Esophagus muscularis mucosa (tissue), 4 donors: ENCODE measurements around the gene APLP2. TPM values are rescaled to one million over a fixed set of nuclear protein-coding genes. Genes with fewer than 3 reads are reported as not detected.

Experiments
- DNase-seq: peaks from one replicate; pipeline ENCODE4 v3.0.0-alpha.2; 2017; ENCODE audit errors: extremely low spot score
- H3K27ac ChIP-seq, 4 donors: fragments of 200-600 bp; sonication (generic); replicated peaks in 1 of 4; 1 replicate in 3 of 4; 2 replicates in 1 of 4; pipeline ENCODE4 v1.5.1; 2016 to 2019; ENCODE audit warnings: mild to moderate bottlenecking in 1 of 4
- H3K27me3 ChIP-seq, 4 donors: fragments of 200-600 bp; sonication (generic); one replicate each; pipeline versions ENCODE4 v1.5.1 to v1.6.0; 2016 to 2019
- H3K36me3 ChIP-seq, 4 donors: fragments of 200-600 bp; sonication (generic); one replicate each; pipeline ENCODE4 v1.5.1; 2016 to 2019
- H3K4me1 ChIP-seq, 4 donors: fragments of 200-600 bp; sonication (generic); one replicate each; pipeline ENCODE4 v1.5.1; 2016 to 2019
- H3K4me3 ChIP-seq, 4 donors: fragments of 200-600 bp; sonication (generic); 1 replicate in 2 of 4; 2 replicates in 2 of 4; pipeline ENCODE4 v1.5.1; 2016 to 2019; ENCODE audit warnings: mild to moderate bottlenecking in 4 of 4, moderate library complexity in 1 of 4
- H3K9me3 ChIP-seq, 4 donors: fragments of 200-600 bp; sonication (generic); 1 replicate in 3 of 4; 2 replicates in 1 of 4; pipeline ENCODE4 v1.5.1; 2016 to 2019
- CTCF ChIP-seq, 3 experiments: fragments of 200-600 bp in 2 of 3; fragments of 450-650 bp in 1 of 3; sonication (generic) in 2 of 3; IDR thresholded peaks; one replicate each; pipeline ENCODE4 v1.5.1; 2017 to 2019; ENCODE audit warnings: antibody characterized with exemption in 3 of 3, mild to moderate bottlenecking in 2 of 3, moderate library complexity in 1 of 3
- EP300 ChIP-seq: sonication (generic); formaldehyde crosslinking; IDR thresholded peaks from one replicate; pipeline ENCODE4 v1.6.1; 2017; ENCODE audit warnings: antibody characterized with exemption
- POLR2A ChIP-seq: fragments of 450-650 bp; IDR thresholded peaks from one replicate; pipeline ENCODE4 v1.6.1; 2017; ENCODE audit warnings: antibody characterized with exemption, moderate library complexity, mild to moderate bottlenecking, low read depth
- POLR2AphosphoS5 ChIP-seq, 2 donors: sonication (generic); formaldehyde crosslinking; IDR thresholded peaks; one replicate each; pipeline ENCODE4 v1.6.1; 2017; ENCODE audit warnings: antibody characterized with exemption in 2 of 2
- WGBS: methylation state at CpG from one replicate; pipeline ENCODE4 v1.1.5; 2018; 5-methylcytosine and 5-hydroxymethylcytosine counted together
- intact Hi-C: fragments of 100-400 bp; cut with DNase I; formaldehyde crosslinking; loops from one replicate; pipeline ENCODE4 v1.15.1; 2023
- total RNA-seq, 4 donors: library from RNA; depleted of rRNA; stranded (reverse); fragments of >200 nt; gene quantifications; one replicate each; pipeline versions ENCODE4 v1.1.0 to v1.2.1, GENCODE V29; 2016

Gene APLP2
- total RNA-seq, 4 donors from 2014 or later: 311 to 479 (median 410) TPM

DNA sequence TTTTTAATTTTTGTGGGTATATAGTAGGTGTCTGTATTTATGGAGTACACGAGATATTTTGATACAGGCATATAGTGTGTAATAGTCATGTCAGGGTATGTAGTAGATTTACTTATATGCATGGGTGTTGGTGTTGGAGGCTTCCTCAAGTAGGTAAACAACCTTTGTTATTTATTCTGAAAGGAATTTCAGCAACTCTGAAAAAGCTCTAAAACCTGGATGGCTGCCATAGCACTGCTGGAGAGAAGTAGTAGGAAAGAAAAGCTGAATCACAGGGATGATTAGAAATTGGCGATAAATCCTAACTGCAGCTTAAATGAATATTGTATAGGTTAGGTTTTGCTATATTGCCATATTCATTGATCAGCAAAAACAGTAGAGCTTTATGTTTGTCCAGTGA is 45.5 kb downstream of the APLP2 start:
- no peak for TF ChIP-seq POLR2AphosphoS5 (IDR thresholded peaks at IDR 0.05)
- TF ChIP-seq EP300: no peak
- no peak for TF ChIP-seq POLR2A
- no peak for TF ChIP-seq CTCF (IDR thresholded peaks at IDR 0.05)
- WGBS: 61% methylated on average over 2 of the region's 2 CpGs
- intact Hi-C loops: no loop called here
- Histone ChIP-seq H3K27me3 (no peaks in the 10 kb centered on the region), H3K36me3 (peaks cover 11 to 36% (median 23%) of the 10 kb centered on the region in 4 donors), H3K9me3 (no peaks in the 10 kb centered on the region), H3K4me3 (no peak overlapping the region), H3K4me1 (peaks cover 13 to 30% (median 19%) of the 10 kb centered on the region in 4 donors), H3K27ac (no peak overlapping the region)
- no peak for DNase-seq

GRCh38 chr11:130118165-130118564 is 48.5 kb downstream of the APLP2 start:
- intact Hi-C loops: no loop called here
- DNase-seq: no peak
- Histone ChIP-seq H3K4me1 (peaks cover 21 to 46% (median 30%) of the 10 kb centered on the region in 4 donors), H3K36me3 (peaks cover 9 to 29% (median 14%) of the 10 kb centered on the region in 4 donors), H3K27ac (no peak overlapping the region), H3K4me3 (no peak overlapping the region), H3K27me3 (no peaks in the 10 kb centered on the region), H3K9me3 (no peaks in the 10 kb centered on the region)
- no peak for TF ChIP-seq CTCF (IDR thresholded peaks at IDR 0.05)
- WGBS: 92% methylated on average over 2 of the region's 2 CpGs

DNA sequence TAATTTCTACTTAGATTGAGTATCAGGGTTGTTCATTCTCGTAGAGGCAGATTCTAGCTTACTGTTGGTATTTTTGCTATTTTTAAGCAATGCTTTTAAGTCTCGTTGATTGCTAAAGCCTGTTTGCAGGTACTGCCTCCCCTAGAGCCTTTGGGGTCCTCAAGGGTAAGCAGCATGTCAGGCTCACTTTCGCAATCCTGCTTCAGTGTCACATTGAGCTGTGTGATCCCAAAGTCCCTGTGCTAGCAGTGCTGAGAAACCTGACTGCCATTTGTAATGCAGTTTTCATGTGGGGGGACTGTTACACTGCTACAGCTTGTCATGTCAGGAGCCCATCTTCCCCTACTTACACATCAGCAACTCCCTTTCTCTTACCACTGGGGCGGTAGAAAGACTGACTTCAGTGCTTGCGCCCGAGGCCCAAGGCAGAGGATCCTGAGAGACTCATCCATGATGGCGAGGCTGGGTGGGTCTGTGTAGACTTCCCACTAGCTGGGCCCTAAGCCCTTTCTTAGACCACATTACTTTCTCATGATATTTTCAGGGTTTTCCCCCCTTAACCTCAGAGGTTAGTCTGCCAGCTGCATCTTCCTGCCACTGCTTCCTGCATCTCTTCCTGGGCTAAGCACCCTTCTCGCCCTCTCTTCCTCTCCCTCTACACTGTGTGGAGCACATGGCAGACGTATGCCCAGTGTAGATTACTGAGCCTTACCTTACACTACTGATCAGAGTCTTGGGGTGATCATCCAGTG is 49.1 kb downstream of the APLP2 start:
- H3K27me3 ChIP-seq: no peaks in the 10 kb centered on the region
- no peaks in the 10 kb centered on the region for H3K9me3 ChIP-seq
- peaks cover 15 to 30% (median 20%) of the 10 kb centered on the region in 4 donors for H3K36me3 ChIP-seq
- WGBS: 88% methylated on average over 9 of the region's 9 CpGs
- no peak for DNase-seq
- no peak for TF ChIP-seq POLR2AphosphoS5 (IDR thresholded peaks at IDR 0.05)
- no peak for TF ChIP-seq POLR2A
- no peak for TF ChIP-seq CTCF (IDR thresholded peaks at IDR 0.05)
- TF ChIP-seq EP300: no peak
- H3K4me3 ChIP-seq: no peak overlapping the region
- intact Hi-C loops: no loop called here
- peaks cover 26 to 52% (median 35%) of the 10 kb centered on the region in 4 donors for H3K4me1 ChIP-seq
- H3K27ac ChIP-seq: no peak overlapping the region

- peaks cover 31 to 59% (median 40%) of the 10 kb centered on the region in 4 donors for H3K4me1 ChIP-seq
- no peaks in the 10 kb centered on the region for H3K27me3 ChIP-seq
- no peak overlapping the region for H3K4me3 ChIP-seq
- intact Hi-C loops: loop anchor here (5.0 kb wide), 2 partner anchors 53 to 118 kb away; partner anchors contain the start of genes APLP2 and PRDM10
- peaks cover 15 to 32% (median 25%) of the 10 kb centered on the region in 4 donors for H3K36me3 ChIP-seq
- 91% methylated on average over 5 of the region's 5 CpGs for WGBS
- TF ChIP-seq POLR2A (no peak), EP300 (no peak), CTCF (IDR thresholded peaks at IDR 0.05) (no peak), POLR2AphosphoS5 (IDR thresholded peaks at IDR 0.05) (no peak)
- no peak overlapping the region for H3K27ac ChIP-seq
- no peak for DNase-seq
- no peaks in the 10 kb centered on the region for H3K9me3 ChIP-seq
Observed at GRCh38 chr11:130120045-130120444, 50.4 kb downstream of the APLP2 start.
